HG03342 (cell line): ENCODE measurements around the gene TMEM123.
A peak's percentile ranks its signal among the peaks of the same experiment; 100 is the strongest.
"Not testable (repeated sequence)": the region's sequence is repeated elsewhere in the genome, so short reads cannot be mapped to it uniquely, and the experiment has no call there.

Experiments used
- ATAC-seq: cut with Tn5 transposase; IDR thresholded peaks from one replicate; pipeline ENCODE4 v1.9.1; 2021; ENCODE audit warnings: mild to moderate bottlenecking, moderate library complexity; ENCODE audit not compliant: unreplicated experiment

The TMEM123 gene

GRCh38 chr11:102398297-102398696 is 54.3 kb downstream of the TMEM123 start:
- ATAC-seq = no peak

- no peak for ATAC-seq
Observed at GRCh38 chr11:102396708-102397563, 55.6 kb downstream of the TMEM123 start.

GRCh38 chr11:102395720-102396393 is 56.7 kb downstream of the TMEM123 start:
- no peak for ATAC-seq

GRCh38 chr11:102393272-102393730 is 59.3 kb downstream of the TMEM123 start:
- no peak for ATAC-seq

- ATAC-seq = no peak
Observed at GRCh38 chr11:102391549-102392237, 60.9 kb downstream of the TMEM123 start.

GRCh38 chr11:102390667-102391465 is 61.7 kb downstream of the TMEM123 start:
- ATAC-seq = peak; percentile 87

GRCh38 chr11:102389253-102389652 is 63.3 kb downstream of the TMEM123 start:
- ATAC-seq = no peak

- ATAC-seq = no peak
Observed at GRCh38 chr11:102387043-102387781, 65.4 kb downstream of the TMEM123 start.

- ATAC-seq = no peak
Observed at GRCh38 chr11:102386136-102386734, 66.3 kb downstream of the TMEM123 start.

GRCh38 chr11:102385085-102386007 is 67.2 kb downstream of the TMEM123 start:
- ATAC-seq = no peak

- no peak for ATAC-seq
Observed at GRCh38 chr11:102384419-102385079, 68.0 kb downstream of the TMEM123 start.

GRCh38 chr11:102383839-102384238 is 68.7 kb downstream of the TMEM123 start:
- no peak for ATAC-seq

- no peak for ATAC-seq
Observed at GRCh38 chr11:102382384-102382783, 70.2 kb downstream of the TMEM123 start.

- ATAC-seq = no peak
Observed at GRCh38 chr11:102378818-102379217, 73.7 kb downstream of the TMEM123 start.

GRCh38 chr11:102377891-102378290 is 74.7 kb downstream of the TMEM123 start:
- no peak for ATAC-seq

- no peak for ATAC-seq
Observed at GRCh38 chr11:102375720-102376399, 76.7 kb downstream of the TMEM123 start.

GRCh38 chr11:102374633-102375424 is 77.7 kb downstream of the TMEM123 start:
- ATAC-seq = not testable (repeated sequence)
